Left lung (tissue), 10 donors: ENCODE data around the gene ADCY4. TPM values are rescaled to one million over a fixed set of nuclear protein-coding genes. Genes with fewer than 3 reads are reported as not detected.

ENCODE experiments used
- ATAC-seq: fragments of 200-7000 bp; cut with Tn5 transposase; one replicate; pipeline ENCODE4 v1.9.1; 2020; ENCODE audit warnings: moderate library complexity
- DNase-seq, 4 donors: peaks; one replicate each; pipeline ENCODE4 v3.0.0-alpha.2; 2013 to 2020
- H3K27ac ChIP-seq, 2 donors: fragments of 200-600 bp; sonication (generic) in 1 of 2; one replicate each; pipeline versions ENCODE4 v1.5.0 to v1.8.0; 2020 to 2021
- H3K27me3 ChIP-seq, 2 donors: fragments of 200-600 bp; sonication (generic) in 1 of 2; one replicate each; pipeline versions ENCODE4 v1.5.0 to v1.8.0; 2020 to 2021
- H3K36me3 ChIP-seq, 2 donors: fragments of 200-600 bp; sonication (generic) in 1 of 2; one replicate each; pipeline versions ENCODE4 v1.5.0 to v1.8.0; 2020 to 2021
- H3K4me1 ChIP-seq, 2 donors: fragments of 200-600 bp; one replicate each; pipeline ENCODE4 v1.8.0; 2021
- H3K4me3 ChIP-seq, 2 donors: fragments of 200-600 bp; sonication (generic) in 1 of 2; one replicate each; pipeline versions ENCODE4 v1.5.0 to v1.8.0; 2020 to 2021; ENCODE audit warnings: mild to moderate bottlenecking in 1 of 2
- H3K9me3 ChIP-seq, 2 donors: fragments of 200-600 bp; sonication (generic) in 1 of 2; one replicate each; pipeline versions ENCODE4 v1.5.0 to v1.8.0; 2020 to 2021
- intact Hi-C, 2 donors: fragments of 100-400 bp; cut with DNase I; formaldehyde crosslinking; loops; one replicate each; pipeline versions ENCODE4 v1.11.2 to v1.14.2; 2022
- polyA plus RNA-seq, 6 donors: library from polyadenylated mRNA; unstranded; fragments of 120-200 nt; gene quantifications; one replicate each; pipeline ENCODE4 v1.2.1, GENCODE V29; 2013; ENCODE audit not compliant: insufficient read length in 6 of 6
- total RNA-seq, 2 donors: library from RNA; stranded (reverse); fragmentation: NEBNext Ultra II Directional; extraction: Animal tissue kit (Norgen Biotek cat#: 25700); gene quantifications; one replicate each; pipeline ENCODE4 v1.2.1, GENCODE V29; 2021
- TF ChIP-seq, protein P1 (sequence below), 2 donors: fragments of 200-600 bp; sonication (generic) in 1 of 2; IDR thresholded peaks; one replicate each; pipeline versions ENCODE4 v1.5.0 to v1.8.0; 2021; ENCODE audit warnings: antibody characterized with exemption in 2 of 2
- donor health status: DM: no; HTN: yes; CAD: no.
- donor health status: DM: no; HTN: no; CAD: no.

Gene ADCY4
- total and polyA plus RNA-seq, 8 donors: 25.7 to 48.5 (median 34.3) TPM

DNA sequence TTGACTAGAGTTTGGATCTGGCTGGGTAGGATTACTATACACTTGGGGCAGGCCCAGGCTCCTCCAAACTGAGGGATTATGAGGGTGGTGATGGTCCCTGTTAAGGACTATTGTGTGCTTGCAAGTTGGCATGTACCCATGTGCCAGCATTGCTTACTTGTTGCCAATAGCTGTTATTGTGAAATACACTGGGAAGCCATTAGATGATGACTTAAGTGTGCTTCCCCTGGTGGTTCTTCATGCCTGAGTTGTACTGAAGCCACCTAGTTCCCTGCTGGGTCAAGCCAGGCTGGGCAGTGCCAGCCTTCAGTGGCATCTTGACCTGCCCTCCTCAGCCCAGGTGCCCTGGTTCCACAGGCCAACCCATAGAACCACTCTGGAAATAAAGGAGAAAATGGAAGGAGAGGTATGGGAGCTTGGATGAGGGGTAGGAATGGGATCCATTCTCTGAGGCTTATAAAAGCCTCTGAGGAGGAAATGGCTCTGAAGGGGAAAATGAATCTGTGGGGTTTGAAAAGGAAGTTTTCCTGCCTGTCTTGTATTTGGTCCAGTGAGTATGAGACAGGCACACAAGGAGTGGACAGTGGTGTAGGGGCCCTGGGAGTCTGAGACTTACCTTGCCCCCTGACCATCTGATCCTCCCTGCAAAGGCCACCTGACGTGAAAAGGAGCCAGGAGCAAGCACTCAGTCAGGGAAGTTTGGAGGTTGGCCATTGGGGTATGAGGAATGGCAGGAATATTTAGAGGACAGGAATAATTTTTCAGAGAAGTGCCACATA lies 22.8 kb downstream of the ADCY4 start:
- TF ChIP-seq, protein P1, sequence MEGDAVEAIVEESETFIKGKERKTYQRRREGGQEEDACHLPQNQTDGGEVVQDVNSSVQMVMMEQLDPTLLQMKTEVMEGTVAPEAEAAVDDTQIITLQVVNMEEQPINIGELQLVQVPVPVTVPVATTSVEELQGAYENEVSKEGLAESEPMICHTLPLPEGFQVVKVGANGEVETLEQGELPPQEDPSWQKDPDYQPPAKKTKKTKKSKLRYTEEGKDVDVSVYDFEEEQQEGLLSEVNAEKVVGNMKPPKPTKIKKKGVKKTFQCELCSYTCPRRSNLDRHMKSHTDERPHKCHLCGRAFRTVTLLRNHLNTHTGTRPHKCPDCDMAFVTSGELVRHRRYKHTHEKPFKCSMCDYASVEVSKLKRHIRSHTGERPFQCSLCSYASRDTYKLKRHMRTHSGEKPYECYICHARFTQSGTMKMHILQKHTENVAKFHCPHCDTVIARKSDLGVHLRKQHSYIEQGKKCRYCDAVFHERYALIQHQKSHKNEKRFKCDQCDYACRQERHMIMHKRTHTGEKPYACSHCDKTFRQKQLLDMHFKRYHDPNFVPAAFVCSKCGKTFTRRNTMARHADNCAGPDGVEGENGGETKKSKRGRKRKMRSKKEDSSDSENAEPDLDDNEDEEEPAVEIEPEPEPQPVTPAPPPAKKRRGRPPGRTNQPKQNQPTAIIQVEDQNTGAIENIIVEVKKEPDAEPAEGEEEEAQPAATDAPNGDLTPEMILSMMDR (IDR thresholded peaks at IDR 0.05): peak in 1 of 2 donors; percentile 16
- ATAC-seq: no peak
- Histone ChIP-seq H3K27ac (peak overlapping the region; percentile 86 to 95), H3K9me3 (no peaks in the 10 kb centered on the region), H3K27me3 (peaks cover 0 to 16% of the 10 kb centered on the region in 2 donors), H3K36me3 (peaks cover 0 to 20% of the 10 kb centered on the region in 2 donors), H3K4me1 (peaks cover 38 to 96% of the 10 kb centered on the region in 2 donors), H3K4me3 (peak overlapping the region in 1 of 2 donors; percentile 64)
- intact Hi-C loops: no loop called here
- DNase-seq: no peak

- TF ChIP-seq, protein P1 (IDR thresholded peaks at IDR 0.05): peak; percentile 22 to 40
- DNase-seq: peak; percentile 65 to 94 (median 82)
- H3K4me3 ChIP-seq: peak within 1 kb of the TSS; percentile 59 to 64
These were observed 23.9 kb downstream of the ADCY4 start, which contains the start of gene LTB4R for GRCh38 chr14:24310646-24311604. Gene LTB4R (plus strand): TSS chr14:24311502. CDS start chr14:24315652, 4,150 bp downstream.

DNA sequence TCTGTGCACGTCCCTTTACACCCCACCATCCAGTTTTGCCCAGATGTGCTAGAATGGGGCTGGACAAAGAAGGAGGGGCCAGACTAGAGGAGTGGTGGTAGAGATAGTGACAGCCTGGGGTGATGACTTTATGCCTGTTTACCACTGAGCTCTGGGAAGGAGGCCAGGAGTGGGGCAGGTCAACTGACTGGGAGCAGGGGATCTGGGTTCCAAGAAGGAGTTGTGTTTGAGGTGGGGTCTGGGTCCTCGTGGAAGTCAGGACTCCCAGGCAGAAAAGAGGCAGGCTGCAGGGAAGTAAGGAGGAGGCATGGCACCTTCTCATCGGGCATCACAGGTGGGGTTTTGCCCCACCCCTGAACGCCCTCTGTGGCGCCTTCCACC lies 24.6 kb downstream of the ADCY4 start:
- ATAC-seq (no peak), DNase-seq (no peak)
- no peaks in the 10 kb centered on the region for H3K27me3 ChIP-seq
- peak overlapping the region; percentile 86 to 95 for H3K27ac ChIP-seq
- H3K4me3 ChIP-seq: peak overlapping the region; percentile 59 to 64
- H3K4me1 ChIP-seq: peaks cover 28 to 78% of the 10 kb centered on the region in 2 donors
- H3K36me3 ChIP-seq: peaks cover 0 to 27% of the 10 kb centered on the region in 2 donors
- H3K9me3 ChIP-seq: no peaks in the 10 kb centered on the region
- intact Hi-C loops: no loop called here
- TF ChIP-seq, protein P1 (IDR thresholded peaks at IDR 0.05): no peak

More at GRCh38 chr14:24310646-24311604, 23.9 kb downstream of the ADCY4 start, which contains the start of gene LTB4R:
- intact Hi-C loops: no loop called here
- Histone ChIP-seq H3K36me3 (peaks cover 0 to 23% of the 10 kb centered on the region in 2 donors), H3K4me1 (peaks cover 28 to 85% of the 10 kb centered on the region in 2 donors), H3K27me3 (peaks cover 0 to 5% of the 10 kb centered on the region in 2 donors), H3K27ac (peak within 1 kb of the TSS; percentile 86 to 95), H3K9me3 (no peaks in the 10 kb centered on the region)
- peak; percentile 82 for ATAC-seq

GRCh38 chr14:24309538-24310264 lies 25.2 kb downstream of the ADCY4 start, which contains the start of gene LTB4R2:
Gene LTB4R2 (plus strand): TSS chr14:24310140. CDS start chr14:24310665, 525 bp downstream.
- no peaks in the 10 kb centered on the region for H3K27me3 ChIP-seq
- DNase-seq: no peak
- peak within 1 kb of the TSS; percentile 86 to 95 for H3K27ac ChIP-seq
- peak within 1 kb of the TSS; percentile 59 to 64 for H3K4me3 ChIP-seq
- H3K4me1 ChIP-seq: peaks cover 28 to 73% of the 10 kb centered on the region in 2 donors
- intact Hi-C loops: no loop called here
- TF ChIP-seq, protein P1 (IDR thresholded peaks at IDR 0.05): no peak
- H3K9me3 ChIP-seq: no peaks in the 10 kb centered on the region
- ATAC-seq: no peak
- peaks cover 0 to 32% of the 10 kb centered on the region in 2 donors for H3K36me3 ChIP-seq
